Camera-type eye (tissue), 1 donor: ENCODE results near the gene HAT1. TPM values are rescaled to one million over a fixed set of nuclear protein-coding genes. Genes with fewer than 3 reads are reported as not detected.

Experiments
- total RNA-seq: library from RNA; depleted of rRNA; stranded (reverse); fragments of >200 nt; gene quantifications from one replicate; pipeline ENCODE4 v1.2.3, GENCODE V29; 2014

The HAT1 gene
- total RNA-seq = 63.2 TPM

GRCh38 chr2:171922230-171923022, at the start of gene HAT1:
Gene HAT1, plus strand, starts transcription at chr2:171922461. Its CDS starts 40 bp downstream, at chr2:171922501.

GRCh38 chr2:171893824-171894611, 28.2 kb upstream of the HAT1 start, which contains the start of gene SLC25A12:
Gene SLC25A12, minus strand, starts transcription at chr2:171894244. Its CDS starts 30 bp downstream, at chr2:171894214.

GRCh38 chr2:171999604-172000469, 77.6 kb downstream of the HAT1 start, which contains the start of gene METAP1D:
Gene METAP1D, plus strand, starts transcription at chr2:171999953. Its CDS starts 17 bp downstream, at chr2:171999970.

Other genes with a start within 250 kb of the HAT1 start
- gene DYNC1I2, start 235.0 kb upstream of the HAT1 start, total RNA-seq = 221 TPM
- 47.6 TPM for gene SLC25A12, start 28.2 kb upstream of the HAT1 start, total RNA-seq
- 23.1 TPM for gene METAP1D, start 77.5 kb downstream of the HAT1 start, total RNA-seq
- 0.88 TPM for gene DLX1, start 163.0 kb downstream of the HAT1 start, total RNA-seq
- gene DLX2, start 180.4 kb downstream of the HAT1 start, total RNA-seq = 0.44 TPM